SK-MEL-5 (cell line): ENCODE measurements around the gene FAM131A. TPM values are rescaled to one million over a fixed set of nuclear protein-coding genes. Genes with fewer than 3 reads are reported as not detected.
"Not testable (repeated sequence)": the region's sequence is repeated elsewhere in the genome, so short reads cannot be mapped to it uniquely, and the experiment has no call there.

Source experiments
- DNase-seq: peaks from one replicate; pipeline ENCODE4 v3.0.0-alpha.2; 2016; ENCODE audit warnings: low read depth, low spot score
- in situ Hi-C: cut with HindIII; loops from 2 replicates; pipeline ENCODE4 v1.10.0; 2016; ENCODE audit warnings: low sequenced_read_pairs, high pct_unique_total_duplicates, low pct_unique_long_range_greater_than_20kb
- total RNA-seq: library from RNA; depleted of rRNA; stranded (reverse); fragments of >200 nt; shearing (Covaris generic); gene quantifications from 2 replicates; pipeline ENCODE4 v1.2.3, GENCODE V29; 2014

The FAM131A gene
- total RNA-seq, 1 experiment from 2014 or later = 19.5 TPM

- in situ Hi-C loops = no loop called here
- DNase-seq = no peak
These were observed 2.1 kb upstream of the FAM131A start for GRCh38 chr3:184335291-184335660.

GRCh38 chr3:184335661-184336546 is 1.5 kb upstream of the FAM131A start:
- in situ Hi-C loops = no loop called here
- DNase-seq = peak; percentile 70

- DNase-seq = peak; percentile 76
- in situ Hi-C loops = no loop called here
These were observed 627 bp upstream of the FAM131A start for GRCh38 chr3:184336547-184337398.

- DNase-seq = no peak
- in situ Hi-C loops = no loop called here
These were observed 581 bp downstream of the FAM131A start for GRCh38 chr3:184337981-184338380.

GRCh38 chr3:184338511-184338945 is 1.1 kb downstream of the FAM131A start:
- DNase-seq = no peak
- in situ Hi-C loops = no loop called here

- DNase-seq = no peak
- in situ Hi-C loops = no loop called here
These were observed 1.6 kb downstream of the FAM131A start for GRCh38 chr3:184339001-184339400.

- DNase-seq, in situ Hi-C loops: not testable (repeated sequence)
These were observed 2.2 kb downstream of the FAM131A start for GRCh38 chr3:184339451-184340135.

GRCh38 chr3:184341925-184342324 is 4.5 kb downstream of the FAM131A start:
- DNase-seq = no peak
- in situ Hi-C loops = no loop called here

- in situ Hi-C loops = no loop called here
- no peak for DNase-seq
These were observed 5.9 kb downstream of the FAM131A start for GRCh38 chr3:184343200-184343876.

GRCh38 chr3:184344579-184345316 is 7.3 kb downstream of the FAM131A start:
- DNase-seq = no peak
- in situ Hi-C loops = no loop called here

- in situ Hi-C loops = no loop called here
These were observed 8.1 kb downstream of the FAM131A start for GRCh38 chr3:184345317-184346144.

GRCh38 chr3:184346480-184347190 is 9.2 kb downstream of the FAM131A start:
- DNase-seq = no peak
- in situ Hi-C loops = no loop called here

More at GRCh38 chr3:184345317-184346144, 8.1 kb downstream of the FAM131A start:
- DNase-seq = peak; percentile 87

GRCh38 chr3:184347321-184348056 is 10.1 kb downstream of the FAM131A start:
- DNase-seq = no peak
- in situ Hi-C loops = no loop called here

- DNase-seq = no peak
- in situ Hi-C loops = no loop called here
These were observed 10.6 kb downstream of the FAM131A start for GRCh38 chr3:184348057-184348382.
